NB4 (cell line): Measurements from ENCODE around the gene HDAC1.

Experiments
- MYC ChIP-seq: IDR thresholded peaks from 2 replicates; pipeline ENCODE4 v1.6.1; 2011; ENCODE audit warnings: low read depth, low read length
- POLR2A ChIP-seq: IDR thresholded peaks from 2 replicates; pipeline ENCODE4 v1.6.1; 2011; ENCODE audit warnings: mild to moderate bottlenecking; ENCODE audit not compliant: insufficient read length; ENCODE audit errors: extremely low read depth
- TF ChIP-seq, protein P1 (sequence below): IDR thresholded peaks from one replicate; pipeline ENCODE4 v1.5.1; 2012; ENCODE audit warnings: low read depth, low read length
- TF ChIP-seq, protein P2 (sequence below): IDR thresholded peaks from 2 replicates; pipeline ENCODE4 v1.6.1; 2011; ENCODE audit warnings: low read depth, low read length

DNA sequence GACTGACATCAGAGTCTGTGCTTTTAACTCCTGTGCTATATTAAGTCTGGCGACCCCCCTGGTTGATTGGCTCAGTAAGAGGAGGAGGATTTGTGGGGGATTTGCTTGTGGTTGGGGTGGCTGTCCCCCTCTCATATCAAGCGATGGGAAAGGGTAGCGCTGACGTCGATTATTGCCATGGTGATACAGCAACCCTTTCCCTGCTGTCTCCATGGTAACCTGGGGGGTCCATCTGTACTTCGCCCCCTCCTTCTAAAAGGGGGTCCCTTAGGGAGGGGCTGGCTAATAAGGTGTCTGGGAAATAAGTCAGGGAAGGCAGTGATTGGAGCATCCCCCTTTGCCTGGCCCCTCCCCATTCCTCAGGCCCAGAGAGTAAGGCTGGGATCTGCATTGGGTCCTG, 65.7 kb downstream of the HDAC1 start:
- TF ChIP-seq, protein P1, sequence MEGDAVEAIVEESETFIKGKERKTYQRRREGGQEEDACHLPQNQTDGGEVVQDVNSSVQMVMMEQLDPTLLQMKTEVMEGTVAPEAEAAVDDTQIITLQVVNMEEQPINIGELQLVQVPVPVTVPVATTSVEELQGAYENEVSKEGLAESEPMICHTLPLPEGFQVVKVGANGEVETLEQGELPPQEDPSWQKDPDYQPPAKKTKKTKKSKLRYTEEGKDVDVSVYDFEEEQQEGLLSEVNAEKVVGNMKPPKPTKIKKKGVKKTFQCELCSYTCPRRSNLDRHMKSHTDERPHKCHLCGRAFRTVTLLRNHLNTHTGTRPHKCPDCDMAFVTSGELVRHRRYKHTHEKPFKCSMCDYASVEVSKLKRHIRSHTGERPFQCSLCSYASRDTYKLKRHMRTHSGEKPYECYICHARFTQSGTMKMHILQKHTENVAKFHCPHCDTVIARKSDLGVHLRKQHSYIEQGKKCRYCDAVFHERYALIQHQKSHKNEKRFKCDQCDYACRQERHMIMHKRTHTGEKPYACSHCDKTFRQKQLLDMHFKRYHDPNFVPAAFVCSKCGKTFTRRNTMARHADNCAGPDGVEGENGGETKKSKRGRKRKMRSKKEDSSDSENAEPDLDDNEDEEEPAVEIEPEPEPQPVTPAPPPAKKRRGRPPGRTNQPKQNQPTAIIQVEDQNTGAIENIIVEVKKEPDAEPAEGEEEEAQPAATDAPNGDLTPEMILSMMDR = no peak
- TF ChIP-seq POLR2A (no peak), MYC (no peak)
- TF ChIP-seq, protein P2, sequence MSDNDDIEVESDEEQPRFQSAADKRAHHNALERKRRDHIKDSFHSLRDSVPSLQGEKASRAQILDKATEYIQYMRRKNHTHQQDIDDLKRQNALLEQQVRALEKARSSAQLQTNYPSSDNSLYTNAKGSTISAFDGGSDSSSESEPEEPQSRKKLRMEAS = no peak
